Activated CD4-positive, alpha-beta T cell treated with anti-CD3 and anti-CD28 coated beads for 36 hours (primary cell): ENCODE data around the gene EPHA5. TPM values are rescaled to one million over a fixed set of nuclear protein-coding genes. Genes with fewer than 3 reads are reported as not detected.

ENCODE experiments used
- ATAC-seq: fragments of 200-7000 bp; cut with Tn5 transposase; one replicate; pipeline ENCODE4 v1.10.0; 2021; ENCODE audit warnings: mild to moderate bottlenecking, moderate library complexity
- CTCF ChIA-PET: fragments of 350-600 bp; sonication (Branson Sonifier 250); formaldehyde crosslinking; loops from one replicate; lab custom pipeline; 2021; ENCODE audit warnings: antibody characterized with exemption; lab: Charles Lee
- POLR2A ChIA-PET: fragments of 350-600 bp; sonication (Branson Sonifier 250); formaldehyde crosslinking; loops from one replicate; lab custom pipeline; 2021; ENCODE audit warnings: antibody characterized with exemption, inconsistent platforms; lab: Charles Lee
- DNase-seq: peaks from one replicate; pipeline ENCODE4 v3.0.0-alpha.2; 2020
- H3K27ac Mint-ChIP-seq: one replicate; pipeline ENCODE4 v1.8.0; 2021; ENCODE audit warnings: mixed read lengths
- H3K27me3 Mint-ChIP-seq: one replicate; pipeline ENCODE4 v1.8.0; 2021; ENCODE audit warnings: mixed read lengths
- H3K36me3 Mint-ChIP-seq: one replicate; pipeline ENCODE4 v1.8.0; 2021; ENCODE audit warnings: low read depth, mixed read lengths
- H3K4me1 Mint-ChIP-seq: one replicate; pipeline ENCODE4 v1.8.0; 2021; ENCODE audit warnings: mixed read lengths
- H3K4me3 Mint-ChIP-seq: one replicate; pipeline ENCODE4 v1.8.0; 2021; ENCODE audit warnings: mild to moderate bottlenecking, moderate library complexity, mixed read lengths
- H3K9me3 Mint-ChIP-seq: one replicate; pipeline ENCODE4 v1.8.0; 2021; ENCODE audit warnings: low read depth, mixed read lengths
- intact Hi-C, 2 experiments: fragments of 100-400 bp; cut with DNase I in 1 of 2; cut with micrococcal nuclease in 1 of 2; formaldehyde crosslinking; loops; one replicate each; pipeline versions ENCODE4 v1.14.2 to v1.15.1; 2022 to 2024; cut with DNase I, micrococcal nuclease
- total RNA-seq, 2 experiments: library from RNA; stranded (reverse); gene quantifications; one replicate each; pipeline ENCODE4 v1.2.3, GENCODE V29; 2021

The EPHA5 gene
- total RNA-seq, 2 experiments from 2014 or later = not detected

- Mint-ChIP-seq H3K4me1 (no peaks in the 10 kb centered on the region), H3K36me3 (no peaks in the 10 kb centered on the region), H3K4me3 (no peak overlapping the region), H3K27ac (no peak overlapping the region), H3K9me3 (peaks cover 7% of the 10 kb centered on the region), H3K27me3 (no peaks in the 10 kb centered on the region)
- ATAC-seq = no peak
- ChIA-PET CTCF (no interaction called here), POLR2A (no interaction called here)
- no peak for DNase-seq
- intact Hi-C loops = no loop called here
These were observed 383.2 kb downstream of the EPHA5 start for GRCh38 chr4:65287071-65287470.
